Trophoblast cell (in vitro differentiated cells and primary cell): ENCODE measurements around the gene SAE1.
A peak's percentile ranks its signal among the peaks of the same experiment; 100 is the strongest.

Experiments
- DNase-seq, 2 donors: peaks; one replicate each; pipeline ENCODE4 v3.0.0-alpha.2; 2016
- H2AFZ ChIP-seq: 2 replicates; pipeline ENCODE4 v1.6.1; 2013; ENCODE audit warnings: low read length, moderate library complexity, mild to moderate bottlenecking; ENCODE audit not compliant: insufficient read depth, poor library complexity
- H2AK5ac ChIP-seq: 2 replicates; pipeline ENCODE4 v1.6.1; 2013; ENCODE audit warnings: mild to moderate bottlenecking, low read length
- H2BK120ac ChIP-seq: 2 replicates; pipeline ENCODE4 v1.6.1; 2013; ENCODE audit warnings: low read length, mild to moderate bottlenecking, moderate library complexity; ENCODE audit not compliant: insufficient read depth, poor library complexity
- H2BK12ac ChIP-seq: 2 replicates; pipeline ENCODE4 v1.6.1; 2013; ENCODE audit warnings: mild to moderate bottlenecking, low read length, moderate library complexity
- H2BK5ac ChIP-seq: 2 replicates; pipeline ENCODE4 v1.6.1; 2013; ENCODE audit warnings: low read length, low read depth, moderate library complexity, mild to moderate bottlenecking; ENCODE audit not compliant: poor library complexity
- H3K14ac ChIP-seq: 2 replicates; pipeline ENCODE4 v1.6.1; 2013; ENCODE audit warnings: mild to moderate bottlenecking, low read length
- H3K18ac ChIP-seq: 2 replicates; pipeline ENCODE4 v1.6.1; 2013; ENCODE audit warnings: mild to moderate bottlenecking, low read length
- H3K23ac ChIP-seq: 2 replicates; pipeline ENCODE4 v1.6.1; 2013; ENCODE audit warnings: low read length
- H3K27ac ChIP-seq: 2 replicates; pipeline ENCODE4 v1.5.1; 2013; ENCODE audit warnings: low read depth, mild to moderate bottlenecking, inconsistent platforms, low read length, moderate library complexity
- H3K27me3 ChIP-seq: 2 replicates; pipeline ENCODE4 v1.6.1; 2013; ENCODE audit warnings: inconsistent platforms, mild to moderate bottlenecking, low read length, moderate library complexity; ENCODE audit not compliant: insufficient read depth
- H3K36me3 ChIP-seq, 2 experiments: 1 replicate in 1 of 2; 2 replicates in 1 of 2; pipeline ENCODE4 v1.6.1; 2013; ENCODE audit warnings: low read length in 2 of 2, mild to moderate bottlenecking in 2 of 2, moderate library complexity in 1 of 2; ENCODE audit not compliant: insufficient read depth in 2 of 2, control insufficient read depth in 1 of 2
- H3K4ac ChIP-seq: 2 replicates; pipeline ENCODE4 v1.6.1; 2013; ENCODE audit warnings: low read depth, mild to moderate bottlenecking, low read length, moderate library complexity
- H3K4me1 ChIP-seq, 2 experiments: 1 replicate in 1 of 2; 2 replicates in 1 of 2; pipeline ENCODE4 v1.6.1; 2013; ENCODE audit warnings: low read length in 2 of 2, mild to moderate bottlenecking in 2 of 2, moderate library complexity in 1 of 2; ENCODE audit not compliant: insufficient read depth in 2 of 2, control insufficient read depth in 1 of 2
- H3K4me2 ChIP-seq: 2 replicates; pipeline ENCODE4 v1.6.1; 2013; ENCODE audit warnings: inconsistent platforms, mild to moderate bottlenecking, low read length, moderate library complexity
- H3K4me3 ChIP-seq: 2 replicates; pipeline ENCODE4 v1.5.1; 2013; ENCODE audit warnings: mild to moderate bottlenecking, low read depth, low read length, inconsistent platforms
- H3K79me1 ChIP-seq: one replicate; pipeline ENCODE4 v1.6.1; 2013; ENCODE audit warnings: low read length
- H3K79me2 ChIP-seq: 2 replicates; pipeline ENCODE4 v1.6.1; 2013; ENCODE audit warnings: low read length, mild to moderate bottlenecking; ENCODE audit not compliant: control insufficient read depth, insufficient read depth, poor library complexity
- H3K9ac ChIP-seq: 2 replicates; pipeline ENCODE4 v1.6.1; 2013; ENCODE audit warnings: mild to moderate bottlenecking, low read length
- H3K9me3 ChIP-seq: 2 replicates; pipeline ENCODE4 v1.6.1; 2013; ENCODE audit warnings: low read depth, mild to moderate bottlenecking, control low read depth, inconsistent platforms, low read length; ENCODE audit not compliant: insufficient read depth
- H4K12ac ChIP-seq: 2 replicates; pipeline ENCODE4 v1.6.1; 2013; ENCODE audit warnings: low read depth, mild to moderate bottlenecking, low read length, moderate library complexity
- H4K8ac ChIP-seq: 2 replicates; pipeline ENCODE4 v1.6.1; 2013; ENCODE audit warnings: low read depth, mild to moderate bottlenecking, low read length, moderate library complexity
- H4K91ac ChIP-seq: one replicate; pipeline ENCODE4 v1.6.1; 2013; ENCODE audit warnings: low read depth, mild to moderate bottlenecking, low read length, moderate library complexity
- WGBS: extraction: QIAGEN DNeasy Blood & Tissue Kit; methylation state at CpG from one replicate; pipeline ENCODE4 v1.1.7; 2013; ENCODE audit warnings: missing lambda C conversion rate; ENCODE audit not compliant: insufficient read length, insufficient coverage; ENCODE audit errors: extremely low coverage; 5-methylcytosine and 5-hydroxymethylcytosine counted together

SAE1 gene

GRCh38 chr19:47109541-47110375 lies 20.9 kb upstream of the SAE1 start:
- no peak overlapping the region for H2BK120ac ChIP-seq
- peak overlapping the region; percentile 83 for H3K4me2 ChIP-seq
- no peaks in the 10 kb centered on the region for H3K9me3 ChIP-seq
- H3K79me1 ChIP-seq, result peaks cover 26% of the 10 kb centered on the region
- peaks cover 9 to 10% of the 10 kb centered on the region in 2 experiments for H3K4me1 ChIP-seq
- H3K27ac ChIP-seq, result peak overlapping the region; percentile 20
- no peak overlapping the region for H4K91ac ChIP-seq
- H2BK12ac ChIP-seq, result no peak overlapping the region
- no peak overlapping the region for H3K4ac ChIP-seq
- no peak for DNase-seq
- peaks cover 20% of the 10 kb centered on the region for H3K79me2 ChIP-seq
- peaks cover 8 to 9% of the 10 kb centered on the region in 2 experiments for H3K36me3 ChIP-seq
- H4K12ac ChIP-seq, result no peak overlapping the region
- no CpG with 5 or more reads among the region's 15 CpGs for WGBS
- H2AFZ ChIP-seq, result no peak overlapping the region
- H3K27me3 ChIP-seq, result no peaks in the 10 kb centered on the region
- H3K14ac ChIP-seq, result no peak overlapping the region
- H3K9ac ChIP-seq, result no peak overlapping the region
- no peak overlapping the region for H3K4me3 ChIP-seq
- H3K18ac ChIP-seq, result no peak overlapping the region
- H4K8ac ChIP-seq, result no peak overlapping the region
- no peak overlapping the region for H2BK5ac ChIP-seq
- no peak overlapping the region for H3K23ac ChIP-seq
- no peak overlapping the region for H2AK5ac ChIP-seq

DNA sequence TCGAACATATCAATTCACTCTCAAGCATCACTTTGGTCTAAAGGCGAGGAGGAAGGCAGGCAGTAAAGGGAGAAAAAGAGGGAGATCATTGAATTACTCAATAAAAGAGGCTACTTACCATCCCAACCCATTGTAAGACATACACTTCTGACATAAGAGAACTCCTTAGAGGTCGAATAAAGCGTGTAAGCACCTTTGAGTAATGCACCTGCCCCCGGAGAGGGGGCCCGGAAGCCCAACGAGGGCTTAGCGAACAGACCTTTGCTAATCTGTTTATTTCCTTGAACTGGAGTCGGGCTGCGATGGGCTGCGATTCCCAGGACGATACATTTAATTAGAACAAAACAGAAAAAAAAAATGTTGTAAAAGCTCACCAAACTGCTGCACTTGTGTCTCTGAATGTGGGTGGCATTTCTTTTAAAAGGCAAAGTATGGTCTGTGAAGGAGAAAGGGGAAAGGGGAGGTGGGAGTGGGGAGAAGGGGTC lies 20.1 kb upstream of the SAE1 start:
- Histone ChIP-seq H3K4me1 (peaks cover 9 to 10% of the 10 kb centered on the region in 2 experiments), H3K27ac (peak overlapping the region; percentile 11), H3K79me2 (peaks cover 20% of the 10 kb centered on the region), H2AK5ac (no peak overlapping the region), H3K27me3 (no peaks in the 10 kb centered on the region), H2BK5ac (no peak overlapping the region), H2AFZ (no peak overlapping the region), H3K9ac (peak overlapping the region; percentile 86), H3K4me2 (peak overlapping the region; percentile 83), H4K91ac (peak overlapping the region; percentile 99), H4K8ac (no peak overlapping the region), H3K18ac (no peak overlapping the region), H3K36me3 (peaks cover 2% of the 10 kb centered on the region in 2 experiments), H3K9me3 (no peaks in the 10 kb centered on the region), H3K14ac (peak overlapping the region; percentile 96), H2BK12ac (no peak overlapping the region), H2BK120ac (no peak overlapping the region), H3K23ac (no peak overlapping the region), H3K4me3 (peak overlapping the region; percentile 77), H3K4ac (no peak overlapping the region), H3K79me1 (peaks cover 26% of the 10 kb centered on the region), H4K12ac (no peak overlapping the region)
- no peak for DNase-seq
- no CpG with 5 or more reads among the region's 12 CpGs for WGBS

DNA sequence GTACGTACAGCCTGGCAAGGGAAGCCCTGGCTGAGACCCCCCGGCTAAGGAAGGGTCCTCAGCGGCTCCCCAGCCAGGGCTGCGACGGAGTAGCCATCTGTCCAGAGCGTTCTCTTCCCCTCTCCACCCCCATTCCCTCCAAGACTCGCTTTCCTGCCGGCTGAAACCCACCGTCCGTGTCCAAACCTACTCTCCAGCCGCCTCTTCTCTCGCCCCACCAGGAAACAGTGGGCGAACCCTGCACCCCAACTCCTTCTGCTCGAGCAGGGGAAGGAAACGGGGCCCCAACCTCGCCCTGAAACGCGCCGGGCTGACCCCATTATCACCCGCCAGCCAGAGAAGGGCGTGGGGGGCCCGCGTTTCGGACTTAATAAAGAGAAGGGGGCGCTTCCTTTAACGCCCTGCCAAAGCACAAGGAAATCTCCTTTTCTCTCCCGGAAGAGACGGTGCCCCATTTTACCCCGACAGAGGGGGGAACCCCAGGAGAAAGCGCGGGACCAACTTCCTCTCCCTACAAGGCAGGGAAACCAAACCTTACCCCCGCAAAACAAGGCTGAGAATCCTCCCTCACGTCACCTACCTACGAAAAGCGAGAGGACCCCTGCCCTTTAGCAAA lies 19.5 kb upstream of the SAE1 start:
- peak overlapping the region; percentile 98 for H2AK5ac ChIP-seq
- peak overlapping the region; percentile 99 for H4K91ac ChIP-seq
- peak overlapping the region; percentile 86 for H3K9ac ChIP-seq
- peaks cover 26% of the 10 kb centered on the region for H3K79me1 ChIP-seq
- H3K14ac ChIP-seq, result peak overlapping the region; percentile 96
- H3K4ac ChIP-seq, result peak overlapping the region; percentile 93
- peak overlapping the region; percentile 98 for H2BK5ac ChIP-seq
- peak overlapping the region; percentile 97 for H2BK120ac ChIP-seq
- H3K27ac ChIP-seq, result peak overlapping the region; percentile 99
- no peaks in the 10 kb centered on the region for H3K9me3 ChIP-seq
- no peak overlapping the region for H2AFZ ChIP-seq
- H3K4me2 ChIP-seq, result peak overlapping the region; percentile 83
- peaks cover 20% of the 10 kb centered on the region for H3K79me2 ChIP-seq
- no peaks in the 10 kb centered on the region for H3K27me3 ChIP-seq
- peak overlapping the region; percentile 99 for H4K8ac ChIP-seq
- H4K12ac ChIP-seq, result peak overlapping the region; percentile 80
- DNase-seq, result no peak
- H3K18ac ChIP-seq, result peak overlapping the region; percentile 99
- peaks cover under 1 to 2% of the 10 kb centered on the region in 2 experiments for H3K36me3 ChIP-seq
- H3K4me3 ChIP-seq, result peak overlapping the region; percentile 77
- H3K23ac ChIP-seq, result no peak overlapping the region
- H2BK12ac ChIP-seq, result peak overlapping the region; percentile 20
- peaks cover 8 to 9% of the 10 kb centered on the region in 2 experiments for H3K4me1 ChIP-seq
- no CpG with 5 or more reads among the region's 35 CpGs for WGBS

GRCh38 chr19:47111682-47112165 lies 18.9 kb upstream of the SAE1 start:
- Histone ChIP-seq H2BK5ac (peak overlapping the region; percentile 98), H3K4me2 (peak overlapping the region; percentile 83), H4K8ac (peak overlapping the region; percentile 99), H2AFZ (peak overlapping the region; percentile 72), H3K14ac (peak overlapping the region; percentile 96), H3K79me2 (peaks cover 20% of the 10 kb centered on the region), H4K12ac (peak overlapping the region; percentile 96), H3K18ac (peak overlapping the region; percentile 99), H3K4ac (peak overlapping the region; percentile 93), H2BK120ac (peak overlapping the region; percentile 97), H3K4me1 (peaks cover 4 to 6% of the 10 kb centered on the region in 2 experiments), H3K27me3 (no peaks in the 10 kb centered on the region), H3K9ac (peak overlapping the region; percentile 86), H3K23ac (peak overlapping the region; percentile 63), H3K4me3 (peak overlapping the region; percentile 77), H3K36me3 (peaks cover 0 to 2% of the 10 kb centered on the region in 2 experiments), H4K91ac (peak overlapping the region; percentile 99), H2AK5ac (peak overlapping the region; percentile 98), H2BK12ac (peak overlapping the region; percentile 35), H3K9me3 (no peaks in the 10 kb centered on the region), H3K79me1 (peaks cover 26% of the 10 kb centered on the region), H3K27ac (peak overlapping the region; percentile 99)
- no CpG with 5 or more reads among the region's 24 CpGs for WGBS
- DNase-seq, result no peak
